ES-I3 (cell line): ENCODE results near the gene FETUB.
"Not testable (repeated sequence)": the region's sequence is repeated elsewhere in the genome, so short reads cannot be mapped to it uniquely, and the experiment has no call there.

Experiments used
- H3K36me3 ChIP-seq: 2 replicates; pipeline ENCODE4 v1.6.1; 2013; ENCODE audit warnings: mild to moderate bottlenecking, low read length, control low read depth, moderate library complexity; ENCODE audit not compliant: insufficient read depth
- H3K4me1 ChIP-seq: 2 replicates; pipeline ENCODE4 v1.6.1; 2013; ENCODE audit warnings: mild to moderate bottlenecking, control low read depth, low read length; ENCODE audit not compliant: insufficient read depth
- H3K9ac ChIP-seq: 2 replicates; pipeline ENCODE4 v1.6.1; 2013; ENCODE audit warnings: low read depth, mild to moderate bottlenecking, low read length, moderate library complexity
- H3K9me3 ChIP-seq: 2 replicates; pipeline ENCODE4 v1.6.1; 2013; ENCODE audit warnings: mild to moderate bottlenecking, low read length, moderate library complexity; ENCODE audit not compliant: control insufficient read depth, insufficient read depth

Gene FETUB

GRCh38 chr3:186687120-186687651 is 47.0 kb downstream of the FETUB start:
- Histone ChIP-seq H3K9me3 (peaks cover 8% of the 10 kb centered on the region), H3K4me1 (no peaks in the 10 kb centered on the region), H3K9ac (no peak overlapping the region), H3K36me3 (no peaks in the 10 kb centered on the region)

GRCh38 chr3:186690304-186690703 is 50.1 kb downstream of the FETUB start:
- not testable (repeated sequence) for H3K9me3 ChIP-seq, H3K4me1 ChIP-seq, H3K9ac ChIP-seq, H3K36me3 ChIP-seq

- H3K9me3 ChIP-seq = no peaks in the 10 kb centered on the region
- H3K9ac ChIP-seq = no peak overlapping the region
- no peaks in the 10 kb centered on the region for H3K36me3 ChIP-seq
- H3K4me1 ChIP-seq = 0 out of 2 replicates have a peak, but pooled peaks cover 3% of the 10 kb centered on the region
These were observed 51.5 kb downstream of the FETUB start for GRCh38 chr3:186691676-186692075.

- no peak overlapping the region for H3K9ac ChIP-seq
- H3K36me3 ChIP-seq = no peaks in the 10 kb centered on the region
- no peaks in the 10 kb centered on the region for H3K9me3 ChIP-seq
- 0 out of 2 replicates have a peak, but pooled peaks cover 7% of the 10 kb centered on the region for H3K4me1 ChIP-seq
These were observed 53.6 kb downstream of the FETUB start for GRCh38 chr3:186693843-186694242.

GRCh38 chr3:186694288-186695032 is 54.3 kb downstream of the FETUB start:
- H3K36me3 ChIP-seq = no peaks in the 10 kb centered on the region
- no peak overlapping the region for H3K9ac ChIP-seq
- no peaks in the 10 kb centered on the region for H3K9me3 ChIP-seq
- H3K4me1 ChIP-seq = 0 out of 2 replicates have a peak, but pooled peaks cover 7% of the 10 kb centered on the region

- 0 out of 2 replicates have a peak, but pooled peaks cover 7% of the 10 kb centered on the region for H3K4me1 ChIP-seq
- no peaks in the 10 kb centered on the region for H3K9me3 ChIP-seq
- no peaks in the 10 kb centered on the region for H3K36me3 ChIP-seq
- no peak overlapping the region for H3K9ac ChIP-seq
These were observed 56.3 kb downstream of the FETUB start for GRCh38 chr3:186696522-186696921.

GRCh38 chr3:186697510-186697909 is 57.3 kb downstream of the FETUB start:
- H3K9me3 ChIP-seq = no peaks in the 10 kb centered on the region
- 0 out of 2 replicates have a peak, but pooled peaks cover 7% of the 10 kb centered on the region for H3K4me1 ChIP-seq
- no peak overlapping the region for H3K9ac ChIP-seq
- H3K36me3 ChIP-seq = no peaks in the 10 kb centered on the region

GRCh38 chr3:186700267-186700666 is 60.1 kb downstream of the FETUB start:
- Histone ChIP-seq H3K9me3 (no peaks in the 10 kb centered on the region), H3K4me1 (0 out of 2 replicates have a peak, but pooled peaks cover 7% of the 10 kb centered on the region), H3K36me3 (no peaks in the 10 kb centered on the region), H3K9ac (no peak overlapping the region)

- H3K36me3 ChIP-seq, H3K9ac ChIP-seq, H3K4me1 ChIP-seq, H3K9me3 ChIP-seq: not testable (repeated sequence)
These were observed 62.3 kb downstream of the FETUB start for GRCh38 chr3:186702451-186702850.
